Right atrium auricular region (tissue), 2 donors: ENCODE results near the gene PIK3AP1. TPM values are rescaled to one million over a fixed set of nuclear protein-coding genes. Genes with fewer than 3 reads are reported as not detected.

Experiments used
- DNase-seq: peaks from one replicate; pipeline ENCODE4 v3.0.0-alpha.2; 2019; ENCODE audit warnings: low spot score
- H3K27ac ChIP-seq, 2 donors: fragments of 200-600 bp; sonication (generic); 1 replicate in 1 of 2; 2 replicates in 1 of 2; pipeline ENCODE4 v1.5.1; 2016 to 2019
- H3K27me3 ChIP-seq, 2 donors: fragments of 200-600 bp; sonication (generic); one replicate each; pipeline versions ENCODE4 v1.5.1 to v1.6.0; 2017 to 2019
- H3K36me3 ChIP-seq: fragments of 200-600 bp; sonication (generic); one replicate; pipeline ENCODE4 v1.5.1; 2016
- H3K4me1 ChIP-seq, 2 donors: fragments of 200-600 bp; sonication (generic); one replicate each; pipeline versions ENCODE4 v1.5.1 to v1.6.0; 2017 to 2019
- H3K4me3 ChIP-seq, 2 donors: fragments of 200-600 bp; sonication (generic); 1 replicate in 1 of 2; 2 replicates in 1 of 2; pipeline ENCODE4 v1.5.1; 2017 to 2019; ENCODE audit warnings: mild to moderate bottlenecking in 1 of 2, moderate library complexity in 1 of 2
- H3K9me3 ChIP-seq, 2 donors: fragments of 200-600 bp; sonication (generic); one replicate each; pipeline ENCODE4 v1.5.1; 2019
- total RNA-seq, 2 donors: library from RNA; depleted of rRNA; stranded (reverse); fragments of >200 nt; gene quantifications; one replicate each; pipeline ENCODE4 v1.1.0, GENCODE V29; 2016
- TF ChIP-seq, protein P1 (sequence below), 2 donors: fragments of 200-600 bp; sonication (generic); IDR thresholded peaks; one replicate each; pipeline ENCODE4 v1.5.1; 2019; ENCODE audit warnings: antibody characterized with exemption in 2 of 2

Gene PIK3AP1
- total RNA-seq, 2 donors from 2014 or later: 3.1 to 11.2 TPM

DNA sequence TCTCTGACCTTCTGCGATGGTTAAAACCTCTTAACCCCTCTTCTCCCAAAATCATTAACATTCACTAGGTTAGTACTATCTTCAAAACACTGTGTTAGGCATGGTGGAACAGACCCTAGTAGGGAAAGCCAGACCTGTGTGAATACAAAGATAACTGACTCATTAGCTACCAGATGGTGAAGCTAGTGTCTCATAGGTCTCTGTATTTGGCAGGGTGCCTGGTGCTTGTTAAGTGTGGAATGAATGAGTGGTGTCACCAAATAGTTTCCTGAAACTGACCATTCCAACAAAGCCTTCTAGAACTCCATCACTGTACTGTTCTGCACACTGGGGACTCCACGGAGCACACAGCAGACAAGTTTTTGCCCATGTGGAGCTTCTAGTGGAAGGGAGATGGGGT lies 105.8 kb downstream of the PIK3AP1 start:
- TF ChIP-seq, protein P1, sequence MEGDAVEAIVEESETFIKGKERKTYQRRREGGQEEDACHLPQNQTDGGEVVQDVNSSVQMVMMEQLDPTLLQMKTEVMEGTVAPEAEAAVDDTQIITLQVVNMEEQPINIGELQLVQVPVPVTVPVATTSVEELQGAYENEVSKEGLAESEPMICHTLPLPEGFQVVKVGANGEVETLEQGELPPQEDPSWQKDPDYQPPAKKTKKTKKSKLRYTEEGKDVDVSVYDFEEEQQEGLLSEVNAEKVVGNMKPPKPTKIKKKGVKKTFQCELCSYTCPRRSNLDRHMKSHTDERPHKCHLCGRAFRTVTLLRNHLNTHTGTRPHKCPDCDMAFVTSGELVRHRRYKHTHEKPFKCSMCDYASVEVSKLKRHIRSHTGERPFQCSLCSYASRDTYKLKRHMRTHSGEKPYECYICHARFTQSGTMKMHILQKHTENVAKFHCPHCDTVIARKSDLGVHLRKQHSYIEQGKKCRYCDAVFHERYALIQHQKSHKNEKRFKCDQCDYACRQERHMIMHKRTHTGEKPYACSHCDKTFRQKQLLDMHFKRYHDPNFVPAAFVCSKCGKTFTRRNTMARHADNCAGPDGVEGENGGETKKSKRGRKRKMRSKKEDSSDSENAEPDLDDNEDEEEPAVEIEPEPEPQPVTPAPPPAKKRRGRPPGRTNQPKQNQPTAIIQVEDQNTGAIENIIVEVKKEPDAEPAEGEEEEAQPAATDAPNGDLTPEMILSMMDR (IDR thresholded peaks at IDR 0.05): no peak
- no peak overlapping the region for H3K4me3 ChIP-seq
- H3K9me3 ChIP-seq: no peaks in the 10 kb centered on the region
- H3K4me1 ChIP-seq: peaks cover 0 to 30% of the 10 kb centered on the region in 2 donors
- no peaks in the 10 kb centered on the region for H3K27me3 ChIP-seq
- no peak overlapping the region for H3K27ac ChIP-seq
- DNase-seq: no peak
- no peaks in the 10 kb centered on the region for H3K36me3 ChIP-seq

DNA sequence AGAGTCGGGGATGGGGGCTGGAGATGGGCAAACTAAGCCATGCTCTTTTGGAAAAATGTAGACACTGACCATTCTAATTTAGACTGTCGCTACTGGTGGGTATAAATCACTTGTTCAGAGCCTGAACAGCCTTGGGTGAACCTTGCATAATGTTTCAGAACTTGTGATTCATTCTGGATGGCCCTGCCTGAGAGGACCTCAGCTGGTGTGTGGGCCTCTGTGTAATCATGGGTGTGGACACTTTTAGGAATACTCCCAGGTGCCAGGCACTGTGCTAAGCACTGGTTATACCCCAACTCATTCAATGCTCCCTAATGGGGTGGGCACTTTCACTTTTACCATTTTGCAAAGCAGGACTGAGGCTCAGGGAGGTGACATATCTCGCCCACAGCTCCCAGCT lies 106.7 kb downstream of the PIK3AP1 start:
- H3K9me3 ChIP-seq: no peaks in the 10 kb centered on the region
- H3K27ac ChIP-seq: no peak overlapping the region
- H3K4me1 ChIP-seq: peaks cover 0 to 21% of the 10 kb centered on the region in 2 donors
- no peak overlapping the region for H3K4me3 ChIP-seq
- H3K36me3 ChIP-seq: no peaks in the 10 kb centered on the region
- TF ChIP-seq, protein P1 (IDR thresholded peaks at IDR 0.05): no peak
- H3K27me3 ChIP-seq: no peaks in the 10 kb centered on the region
- no peak for DNase-seq

DNA sequence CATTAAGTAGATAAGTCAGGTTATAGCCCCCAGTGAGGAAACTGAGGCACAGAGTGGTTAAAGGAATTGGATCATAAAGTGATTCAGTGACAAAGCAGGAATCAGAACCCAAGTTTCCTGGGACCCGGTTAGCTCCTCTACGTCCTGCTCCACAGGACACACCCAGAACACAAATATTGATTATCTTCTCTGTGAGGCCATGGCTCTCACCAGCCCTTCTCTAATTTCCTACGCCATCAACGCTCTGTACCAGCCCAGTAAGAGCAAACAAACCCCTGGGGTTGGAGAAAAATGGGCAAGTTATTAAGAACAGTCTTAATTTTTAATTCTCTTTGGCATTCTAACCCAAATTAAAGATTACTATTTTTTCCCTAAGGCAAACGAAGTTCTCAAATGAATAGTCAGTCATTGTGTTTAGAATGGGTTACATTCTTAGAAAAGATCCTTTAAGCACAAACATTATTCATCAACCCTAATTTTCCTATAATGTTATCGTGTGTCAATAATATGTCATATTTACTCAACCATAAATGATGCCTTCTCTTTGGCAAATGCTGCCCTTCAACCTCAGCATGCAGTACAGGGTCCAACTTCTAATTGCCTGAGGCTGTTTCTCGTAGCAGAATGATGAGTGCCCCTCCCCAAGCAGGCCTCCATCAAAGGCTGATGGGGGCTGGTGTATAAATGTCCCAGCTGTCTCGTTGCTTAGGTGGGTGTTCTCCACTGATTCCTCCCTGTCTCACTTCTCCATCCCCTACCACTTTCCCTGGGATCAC lies 108.1 kb downstream of the PIK3AP1 start:
- H3K27me3 ChIP-seq: no peaks in the 10 kb centered on the region
- no peaks in the 10 kb centered on the region for H3K9me3 ChIP-seq
- TF ChIP-seq, protein P1 (IDR thresholded peaks at IDR 0.05): no peak
- no peak overlapping the region for H3K27ac ChIP-seq
- DNase-seq: no peak
- H3K36me3 ChIP-seq: no peaks in the 10 kb centered on the region
- no peak overlapping the region for H3K4me3 ChIP-seq
- H3K4me1 ChIP-seq: peaks cover 0 to 9% of the 10 kb centered on the region in 2 donors

DNA sequence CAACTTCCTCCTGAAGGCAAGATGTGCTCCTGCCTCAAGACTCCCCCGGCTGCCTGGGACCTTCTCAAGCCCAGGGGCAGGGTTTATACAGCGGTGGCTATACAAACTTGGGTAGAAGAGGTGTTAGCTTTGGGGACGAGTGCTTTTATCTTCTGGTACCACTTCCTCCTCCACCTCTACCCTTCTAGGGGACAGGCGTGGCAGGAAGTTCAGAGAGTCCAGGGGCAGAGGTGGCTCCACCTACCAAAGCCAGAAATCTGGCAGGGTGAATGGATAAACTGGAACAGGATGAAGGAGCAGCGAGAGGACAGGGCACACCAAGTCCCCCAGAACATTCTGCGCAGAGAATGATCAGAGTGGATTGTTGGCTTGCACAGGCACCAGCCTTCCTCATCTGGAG lies 109.5 kb downstream of the PIK3AP1 start:
- no peak for DNase-seq
- H3K4me3 ChIP-seq: no peak overlapping the region
- TF ChIP-seq, protein P1 (IDR thresholded peaks at IDR 0.05): no peak
- H3K4me1 ChIP-seq: peaks cover 0 to 5% of the 10 kb centered on the region in 2 donors
- no peaks in the 10 kb centered on the region for H3K36me3 ChIP-seq
- no peaks in the 10 kb centered on the region for H3K9me3 ChIP-seq
- H3K27me3 ChIP-seq: no peaks in the 10 kb centered on the region
- H3K27ac ChIP-seq: no peak overlapping the region

DNA sequence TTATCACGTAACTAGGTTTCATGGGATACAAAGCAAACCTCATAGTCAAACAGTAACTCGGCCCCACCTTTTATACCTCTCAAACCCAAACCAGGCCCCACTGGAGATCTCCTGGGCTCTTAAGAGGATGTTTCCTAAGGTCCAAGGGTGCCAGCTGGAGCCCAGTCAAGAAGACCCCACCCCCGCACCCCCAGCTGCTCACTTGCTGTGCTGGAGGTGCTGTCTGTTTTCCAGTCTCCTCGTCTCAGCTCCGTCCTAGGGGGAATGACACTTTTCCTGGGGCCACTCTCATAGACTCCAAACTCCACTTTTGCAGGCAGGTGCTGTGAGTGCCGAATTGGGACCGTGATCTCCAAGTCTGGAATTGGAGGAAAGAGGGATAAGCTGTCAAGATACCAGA lies 110.8 kb downstream of the PIK3AP1 start:
- Histone ChIP-seq H3K36me3 (no peaks in the 10 kb centered on the region), H3K9me3 (no peaks in the 10 kb centered on the region), H3K4me3 (no peak overlapping the region), H3K27ac (no peak overlapping the region), H3K27me3 (no peaks in the 10 kb centered on the region), H3K4me1 (peaks cover 0 to 5% of the 10 kb centered on the region in 2 donors)
- DNase-seq: no peak
- TF ChIP-seq, protein P1 (IDR thresholded peaks at IDR 0.05): no peak

DNA sequence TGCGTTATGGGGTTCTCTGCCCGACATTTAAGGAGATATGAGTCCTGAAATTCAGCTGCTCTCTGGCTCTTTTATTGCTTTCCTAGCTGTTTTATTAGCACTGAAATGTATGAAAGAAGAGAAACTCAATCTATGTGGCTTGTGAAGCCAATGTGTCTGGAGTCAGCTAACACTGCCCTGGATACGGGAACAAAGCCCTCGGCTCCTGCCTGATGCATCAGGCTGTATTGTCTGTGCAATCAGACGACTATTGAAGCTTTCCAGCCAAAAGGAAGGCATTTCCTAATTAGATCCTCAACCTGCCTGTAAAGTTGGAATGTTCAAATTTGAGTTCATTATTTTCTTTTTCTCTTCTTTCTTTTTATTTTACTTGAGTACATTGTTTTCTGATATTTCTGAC lies 111.5 kb downstream of the PIK3AP1 start:
- no peak overlapping the region for H3K27ac ChIP-seq
- no peak for DNase-seq
- no peak overlapping the region for H3K4me3 ChIP-seq
- H3K36me3 ChIP-seq: no peaks in the 10 kb centered on the region
- peaks cover 0 to under 1% of the 10 kb centered on the region in 2 donors for H3K4me1 ChIP-seq
- no peaks in the 10 kb centered on the region for H3K9me3 ChIP-seq
- TF ChIP-seq, protein P1 (IDR thresholded peaks at IDR 0.05): no peak
- H3K27me3 ChIP-seq: no peaks in the 10 kb centered on the region
